GM18870 (cell line): Measurements from ENCODE around the gene MRPS18A.
"Not testable (repeated sequence)": the region's sequence is repeated elsewhere in the genome, so short reads cannot be mapped to it uniquely, and the experiment has no call there.

Experiments
- ATAC-seq: cut with Tn5 transposase; IDR thresholded peaks from one replicate; pipeline ENCODE4 v1.9.1; 2021; ENCODE audit warnings: moderate library complexity; ENCODE audit not compliant: unreplicated experiment

The MRPS18A gene

GRCh38 chr6:43717822-43718221, 30.2 kb upstream of the MRPS18A start:
- no peak for ATAC-seq

- ATAC-seq: no peak
Measured at GRCh38 chr6:43717389-43717788, 29.8 kb upstream of the MRPS18A start.

DNA sequence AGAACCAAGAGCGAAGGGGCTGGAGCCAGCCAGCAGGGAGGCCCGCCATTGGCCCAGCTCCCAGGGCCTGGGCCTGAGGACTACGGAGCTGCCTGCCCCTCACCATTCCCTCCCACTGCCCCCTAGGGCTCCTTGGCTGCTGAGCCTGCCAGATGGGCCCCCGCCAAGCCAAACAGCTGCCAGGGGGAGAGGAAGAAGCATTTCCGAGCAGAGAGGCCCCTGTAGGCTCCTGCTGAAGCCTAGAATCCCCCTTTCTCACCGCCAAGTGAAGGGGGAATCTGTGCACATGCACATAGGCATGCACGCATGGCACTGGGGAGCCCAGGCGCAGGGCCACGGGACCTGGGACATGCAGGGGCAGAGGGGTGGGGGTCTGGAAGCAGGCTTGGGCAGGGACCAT, 28.5 kb upstream of the MRPS18A start:
- no peak for ATAC-seq

DNA sequence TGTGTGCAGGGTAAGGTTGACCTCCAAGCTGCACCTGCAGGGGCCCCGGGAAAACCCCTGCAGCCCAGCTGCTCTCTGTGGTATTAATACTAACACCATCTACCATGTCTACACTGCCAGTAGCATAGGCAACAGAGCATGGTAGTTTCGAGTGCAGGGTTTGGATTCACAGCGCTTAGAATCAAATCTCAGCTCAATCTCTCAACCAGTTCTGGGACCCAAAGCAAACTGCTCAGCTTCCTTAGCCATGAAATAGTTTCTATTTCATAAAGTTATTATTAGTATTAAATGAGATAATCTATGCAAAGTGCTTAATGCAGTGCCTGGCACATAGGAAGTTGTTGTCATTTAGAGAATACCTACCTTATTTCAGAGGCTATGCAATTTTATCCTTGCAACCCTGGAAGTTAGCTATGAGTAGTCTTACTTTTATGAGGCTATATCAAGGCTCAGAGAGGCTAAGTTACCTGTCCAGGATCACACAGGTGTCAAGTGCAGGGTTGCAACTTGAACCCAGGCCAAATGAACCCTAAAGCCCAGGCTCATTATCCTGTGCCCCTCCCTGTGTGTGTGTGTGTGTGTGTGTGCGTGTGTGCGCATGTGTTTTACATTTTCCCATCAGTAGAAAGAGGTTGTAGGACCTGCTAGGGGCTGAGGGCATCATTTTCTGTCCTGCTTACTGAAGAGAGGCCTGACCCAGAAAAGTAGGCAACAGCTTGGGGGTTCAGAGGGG, 27.6 kb upstream of the MRPS18A start:
- peak; percentile 88 for ATAC-seq

- no peak for ATAC-seq
Measured at GRCh38 chr6:43714311-43715055, 26.9 kb upstream of the MRPS18A start.

- no peak for ATAC-seq
Measured at GRCh38 chr6:43713643-43714310, 26.2 kb upstream of the MRPS18A start.

GRCh38 chr6:43712579-43712978, 25.0 kb upstream of the MRPS18A start:
- ATAC-seq: no peak

- ATAC-seq: no peak
Measured at GRCh38 chr6:43710576-43710975, 23.0 kb upstream of the MRPS18A start.

DNA sequence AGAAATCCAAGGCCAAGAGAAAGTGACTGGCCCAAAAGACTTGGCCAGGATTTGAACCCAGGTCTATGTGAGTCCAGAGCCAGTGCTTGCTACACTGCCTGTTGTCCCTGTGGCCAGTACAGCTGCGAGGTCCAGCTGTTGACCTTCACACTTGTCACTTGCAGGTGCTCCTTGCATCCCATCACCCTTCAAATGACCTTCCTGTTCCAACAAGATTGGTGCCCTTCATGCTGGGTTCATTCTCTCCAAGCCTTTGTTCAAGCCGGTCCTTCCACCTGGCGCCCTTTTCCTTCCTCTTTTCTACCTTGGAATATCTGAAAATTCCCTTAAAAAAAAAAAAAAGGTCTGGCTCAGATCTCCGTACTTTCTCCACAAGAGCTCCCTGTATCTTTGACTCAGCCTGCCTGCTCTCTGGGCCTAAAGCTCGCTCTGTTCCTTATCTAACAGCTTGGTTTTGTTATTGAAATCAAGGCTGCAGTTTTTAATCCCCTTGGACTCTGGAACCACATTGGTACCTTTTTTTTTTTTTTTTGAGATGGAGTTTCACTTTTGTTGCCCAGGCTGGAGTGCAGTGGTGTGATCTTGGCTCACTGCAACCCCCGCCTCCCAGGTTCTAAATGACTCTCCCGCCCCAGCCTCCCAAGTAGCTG, 22.2 kb upstream of the MRPS18A start:
- no peak for ATAC-seq

DNA sequence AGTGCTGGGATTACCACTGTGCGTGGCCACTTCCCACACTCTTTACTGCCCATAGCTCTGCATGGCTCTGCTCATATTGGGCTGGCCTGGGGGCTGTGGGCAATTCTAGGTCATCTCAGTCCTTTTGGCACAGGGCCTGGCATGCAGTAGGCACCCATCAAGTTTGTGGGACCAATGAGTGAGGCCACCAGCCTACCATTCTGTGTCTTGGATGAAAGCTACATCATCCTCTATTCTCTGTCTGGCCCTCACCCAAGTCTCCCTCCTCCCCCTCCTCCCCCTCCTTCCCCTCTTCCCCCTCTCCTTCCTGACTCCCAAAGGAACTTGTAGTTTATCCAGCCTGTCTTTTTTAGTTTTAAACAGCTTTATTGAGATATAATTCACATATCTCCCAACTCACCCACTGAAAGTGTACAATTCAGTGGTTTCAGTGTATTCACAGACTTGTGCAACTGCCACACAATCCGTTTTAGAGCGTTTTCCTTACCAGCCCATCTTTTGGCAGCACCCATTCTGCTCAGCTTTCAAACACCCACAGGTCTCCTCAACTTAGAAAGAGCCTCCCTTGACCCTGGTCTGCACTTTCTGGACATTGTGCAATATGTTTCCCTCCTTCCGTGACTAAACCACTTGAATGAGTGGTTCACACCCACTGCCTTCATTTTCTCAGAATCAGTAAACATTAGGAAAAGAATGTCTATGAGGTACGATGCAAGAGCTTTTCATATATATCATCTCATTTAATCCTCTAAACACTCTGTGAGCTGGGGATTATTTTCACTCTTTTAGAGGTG, 21.5 kb upstream of the MRPS18A start:
- no peak for ATAC-seq

DNA sequence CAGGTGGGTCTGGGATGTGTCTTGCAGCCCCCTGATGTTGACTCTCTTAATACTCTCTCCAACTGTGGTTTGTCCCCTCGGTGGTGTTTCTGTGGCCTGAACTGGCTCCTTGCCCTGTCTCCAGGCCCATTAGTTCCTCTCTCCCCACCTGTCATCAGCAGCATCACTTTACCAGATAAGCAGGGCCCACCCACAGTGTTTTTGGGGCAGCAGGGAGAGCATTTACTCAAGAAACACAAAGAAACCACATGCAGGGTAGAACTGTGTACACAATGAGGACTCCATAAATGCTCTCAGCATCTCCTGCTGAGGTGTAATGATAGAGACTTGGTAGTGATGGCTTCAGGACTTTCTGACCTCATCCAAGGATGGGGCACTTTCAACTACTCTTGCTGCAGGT, 20.2 kb upstream of the MRPS18A start:
- no peak for ATAC-seq

DNA sequence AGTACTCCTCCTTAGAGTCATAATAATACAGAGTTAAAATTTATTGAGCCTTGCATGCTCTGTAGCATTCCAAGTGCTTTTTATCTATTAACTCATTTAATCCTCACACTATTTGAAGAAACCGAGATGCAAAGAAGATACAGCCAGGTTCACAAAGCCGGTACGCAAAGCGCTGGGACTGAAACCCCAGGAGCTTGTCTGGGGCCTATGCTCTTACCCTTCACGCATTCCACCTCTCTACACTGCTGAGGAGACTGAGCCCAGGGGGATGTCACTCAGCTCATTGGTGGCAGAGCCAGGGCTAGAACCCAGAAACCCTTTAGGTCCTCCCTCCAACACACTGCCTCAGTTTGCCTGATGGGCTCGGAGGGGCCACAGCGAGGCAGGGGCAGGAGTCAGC, 19.7 kb upstream of the MRPS18A start:
- ATAC-seq: no peak

GRCh38 chr6:43706788-43707187, 19.2 kb upstream of the MRPS18A start:
- ATAC-seq: no peak

- no peak for ATAC-seq
Measured at GRCh38 chr6:43705996-43706395, 18.4 kb upstream of the MRPS18A start.

GRCh38 chr6:43703512-43704429, 16.2 kb upstream of the MRPS18A start:
- no peak for ATAC-seq

- no peak for ATAC-seq
Measured at GRCh38 chr6:43702534-43703440, 15.2 kb upstream of the MRPS18A start.

GRCh38 chr6:43702171-43702533, 14.6 kb upstream of the MRPS18A start:
- no peak for ATAC-seq

- not testable (repeated sequence) for ATAC-seq
Measured at GRCh38 chr6:43700939-43701560, 13.5 kb upstream of the MRPS18A start.
